HFFc6 (cell line): Measurements from ENCODE around the gene F13B. TPM values are rescaled to one million over a fixed set of nuclear protein-coding genes. Genes with fewer than 3 reads are reported as not detected.

Experiments used
- DNase-seq: peaks from one replicate; pipeline ENCODE4 v3.0.0-alpha.2; 2018
- H3K27ac Mint-ChIP-seq: 2 replicates; pipeline ENCODE4 v1.8.0; 2020; ENCODE audit warnings: mild to moderate bottlenecking, mixed read lengths
- H3K27me3 Mint-ChIP-seq: 2 replicates; pipeline ENCODE4 v1.8.0; 2021; ENCODE audit warnings: mild to moderate bottlenecking, moderate library complexity, mixed read lengths; ENCODE audit not compliant: insufficient read depth
- H3K36me3 Mint-ChIP-seq: 2 replicates; pipeline ENCODE4 v1.8.0; 2021; ENCODE audit warnings: low read depth, mixed read lengths
- H3K4me1 Mint-ChIP-seq: 2 replicates; pipeline ENCODE4 v1.8.0; 2020; ENCODE audit warnings: low read depth, mixed read lengths
- H3K4me3 Mint-ChIP-seq: 2 replicates; pipeline ENCODE4 v1.8.0; 2020; ENCODE audit warnings: mild to moderate bottlenecking, moderate library complexity, mixed read lengths
- H3K9me3 Mint-ChIP-seq: 2 replicates; pipeline ENCODE4 v1.8.0; 2020; ENCODE audit warnings: mild to moderate bottlenecking, mixed read lengths
- CTCF ChIP-seq: fragments of 200-600 bp; sonication (generic); IDR thresholded peaks from 2 replicates; pipeline ENCODE4 v1.5.0; 2021; ENCODE audit warnings: antibody characterized with exemption, mild to moderate bottlenecking
- total RNA-seq, 6 experiments: library from RNA; stranded (reverse); fragmentation: NEBNext Ultra II Directional; extraction: Animal tissue kit (Norgen Biotek cat#: 25700); gene quantifications; 2 replicates in 1 of 6; 3 replicates in 5 of 6; pipeline ENCODE4 v1.2.3, GENCODE V29; 2021

The F13B gene
- total RNA-seq, 6 experiments from 2014 or later: not detected

- Mint-ChIP-seq H3K27ac (no peak overlapping the region), H3K4me3 (no peak overlapping the region), H3K36me3 (peaks cover 5% of the 10 kb centered on the region; the same call in 1 of the 2 replicates), H3K4me1 (no peaks in the 10 kb centered on the region), H3K27me3 (no peaks in the 10 kb centered on the region; the same call in 1 of the 2 replicates), H3K9me3 (no peaks in the 10 kb centered on the region; the same call in 1 of the 2 replicates)
- no peak for TF ChIP-seq CTCF
- DNase-seq: no peak
These were observed 53.8 kb downstream of the F13B start for GRCh38 chr1:197013234-197013633.

DNA sequence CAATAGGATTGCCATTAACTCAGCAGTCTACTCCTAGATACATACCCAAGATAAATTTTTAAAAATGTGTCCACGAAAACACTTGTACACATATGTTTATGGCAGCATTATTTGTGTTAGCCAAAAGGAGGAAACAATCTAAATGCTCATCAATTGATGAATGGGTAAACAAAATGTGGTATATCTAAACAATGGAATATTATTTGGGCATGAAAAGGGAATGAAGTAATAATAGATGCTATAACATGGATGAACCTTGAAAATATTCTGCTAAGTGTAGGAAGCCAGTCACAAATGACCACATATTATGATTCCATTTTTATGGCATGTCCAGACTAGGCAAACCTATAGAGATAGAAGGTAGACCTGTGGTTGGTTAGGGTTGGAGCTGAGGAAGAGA, 55.4 kb downstream of the F13B start:
- TF ChIP-seq CTCF: no peak
- Mint-ChIP-seq H3K27me3 (no peaks in the 10 kb centered on the region; the same call in 1 of the 2 replicates), H3K9me3 (no peaks in the 10 kb centered on the region; the same call in 1 of the 2 replicates), H3K4me1 (no peaks in the 10 kb centered on the region), H3K36me3 (peaks cover 5% of the 10 kb centered on the region; the same call in 1 of the 2 replicates), H3K4me3 (no peak overlapping the region), H3K27ac (no peak overlapping the region)
- no peak for DNase-seq

- H3K27ac Mint-ChIP-seq: no peak overlapping the region
- H3K36me3 Mint-ChIP-seq: peaks cover 5% of the 10 kb centered on the region; the same call in 1 of the 2 replicates
- DNase-seq: no peak
- TF ChIP-seq CTCF: no peak
- H3K27me3 Mint-ChIP-seq: no peaks in the 10 kb centered on the region; the same call in 1 of the 2 replicates
- no peaks in the 10 kb centered on the region for H3K4me1 Mint-ChIP-seq
- no peaks in the 10 kb centered on the region; the same call in 1 of the 2 replicates for H3K9me3 Mint-ChIP-seq
- H3K4me3 Mint-ChIP-seq: no peak overlapping the region
These were observed 58.2 kb downstream of the F13B start for GRCh38 chr1:197008861-197009260.

GRCh38 chr1:197003132-197003531, 63.9 kb downstream of the F13B start:
- no peak overlapping the region for H3K4me3 Mint-ChIP-seq
- no peaks in the 10 kb centered on the region for H3K9me3 Mint-ChIP-seq
- H3K27me3 Mint-ChIP-seq: no peaks in the 10 kb centered on the region
- H3K27ac Mint-ChIP-seq: no peak overlapping the region
- no peaks in the 10 kb centered on the region for H3K36me3 Mint-ChIP-seq
- H3K4me1 Mint-ChIP-seq: no peaks in the 10 kb centered on the region
- DNase-seq: no peak
- no peak for TF ChIP-seq CTCF

DNA sequence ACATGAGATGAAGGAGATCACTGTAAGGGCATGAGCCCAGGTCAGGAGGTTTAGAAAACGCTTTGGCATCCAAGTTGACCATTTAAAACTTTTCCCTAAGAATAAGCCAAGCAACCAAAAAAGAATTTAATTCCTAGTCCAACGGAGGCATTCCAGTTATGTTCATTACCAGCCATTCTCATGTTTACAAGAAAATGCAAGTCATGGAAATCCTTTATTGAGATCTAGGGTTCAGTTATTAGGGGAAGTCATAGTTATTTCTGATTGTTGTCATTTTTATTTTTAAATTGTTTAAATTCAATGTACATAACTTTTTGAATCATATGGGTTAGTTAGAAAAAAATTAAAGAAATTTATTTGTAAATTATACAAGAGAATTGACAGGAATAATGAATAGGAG, 65.2 kb downstream of the F13B start:
- TF ChIP-seq CTCF: no peak
- Mint-ChIP-seq H3K4me1 (peaks cover 10% of the 10 kb centered on the region), H3K9me3 (no peaks in the 10 kb centered on the region), H3K27me3 (no peaks in the 10 kb centered on the region), H3K36me3 (no peaks in the 10 kb centered on the region), H3K4me3 (no peak overlapping the region), H3K27ac (no peak overlapping the region)
- no peak for DNase-seq

GRCh38 chr1:196997423-196997822, 69.6 kb downstream of the F13B start:
- TF ChIP-seq CTCF: 0 out of 2 replicates have a peak, but pooled peaks have one; percentile 7
- Mint-ChIP-seq H3K36me3 (no peaks in the 10 kb centered on the region), H3K9me3 (no peaks in the 10 kb centered on the region), H3K27me3 (no peaks in the 10 kb centered on the region), H3K27ac (no peak overlapping the region), H3K4me1 (peaks cover 13% of the 10 kb centered on the region), H3K4me3 (no peak overlapping the region)
- DNase-seq: peak; percentile 49
